DMS114 treated with DMSO at 0.1 percent for 48 hours (cell line): ENCODE measurements around the gene FAM222B.
"Not testable (repeated sequence)": the region's sequence is repeated elsewhere in the genome, so short reads cannot be mapped to it uniquely, and the experiment has no call there.

ENCODE experiments used
- DNase-seq: peaks from one replicate; lab custom pipeline; 2025; ENCODE audit not compliant: unreplicated experiment; lab: John Stamatoyannopoulos, UW

FAM222B gene, protein sequence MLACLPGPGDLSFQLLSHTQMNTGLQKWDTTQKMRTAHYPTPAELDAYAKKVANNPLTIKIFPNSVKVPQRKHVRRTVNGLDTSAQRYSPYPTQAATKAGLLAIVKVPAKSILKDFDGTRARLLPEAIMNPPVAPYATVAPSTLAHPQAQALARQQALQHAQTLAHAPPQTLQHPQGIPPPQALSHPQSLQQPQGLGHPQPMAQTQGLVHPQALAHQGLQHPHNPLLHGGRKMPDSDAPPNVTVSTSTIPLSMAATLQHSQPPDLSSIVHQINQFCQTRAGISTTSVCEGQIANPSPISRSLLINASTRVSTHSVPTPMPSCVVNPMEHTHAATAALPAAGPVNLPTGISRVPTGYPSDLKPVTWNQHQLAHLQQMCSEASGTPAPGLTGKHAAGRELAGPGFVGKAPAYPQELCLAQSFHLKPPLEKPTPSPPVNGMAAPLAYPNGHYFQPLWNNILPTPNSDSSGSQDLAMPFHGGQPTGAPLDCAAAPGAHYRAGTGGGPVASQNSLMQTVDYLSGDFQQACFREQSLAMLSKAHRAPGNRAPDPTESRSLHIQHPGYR

DNA sequence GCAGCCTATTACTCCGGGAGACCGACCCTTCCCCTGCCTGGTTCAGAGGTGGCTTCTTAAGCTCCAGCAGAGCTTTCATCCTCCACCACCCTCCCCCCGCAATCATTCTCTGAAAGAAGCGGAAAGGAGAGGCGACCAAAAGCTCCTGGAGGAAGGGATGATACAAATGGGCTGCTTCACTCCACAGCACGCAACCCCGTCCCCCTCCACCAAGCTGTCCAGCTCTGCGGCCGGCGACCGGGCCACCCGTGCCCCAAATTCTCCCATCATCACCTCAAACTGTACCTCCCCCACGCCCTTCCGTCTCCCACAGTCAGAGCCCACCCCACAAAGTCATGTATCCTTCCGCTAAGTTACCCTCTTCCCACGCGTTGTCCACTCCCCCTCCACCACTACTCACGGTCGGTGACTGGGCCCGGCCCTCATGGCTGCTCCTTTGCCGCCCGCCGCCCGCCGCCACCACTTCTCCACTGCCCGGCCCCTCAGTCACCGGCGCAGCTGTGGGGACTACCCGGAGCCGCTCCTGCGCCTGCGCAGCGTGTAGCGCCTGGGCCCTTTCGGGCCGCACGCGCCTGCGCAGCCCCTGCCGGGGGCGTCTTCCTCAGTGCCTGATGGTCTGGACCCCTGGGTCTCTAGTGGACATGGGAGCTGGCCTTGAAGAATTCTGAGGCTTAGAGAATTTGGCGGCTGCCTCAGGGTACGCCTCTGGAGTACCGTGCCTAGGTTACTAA lies at the start of gene FAM222B:
Gene FAM222B (minus strand): TSS at position 509 of the 731 bp plus-strand sequence. CDS start 76,123 bp downstream, outside the sequence.
- peak; percentile 74 for DNase-seq

- DNase-seq = no peak
These were observed 49.4 kb upstream of the FAM222B start for GRCh38 chr17:28892024-28892423.

GRCh38 chr17:28891201-28891600 lies 48.6 kb upstream of the FAM222B start:
- DNase-seq = no peak

DNA sequence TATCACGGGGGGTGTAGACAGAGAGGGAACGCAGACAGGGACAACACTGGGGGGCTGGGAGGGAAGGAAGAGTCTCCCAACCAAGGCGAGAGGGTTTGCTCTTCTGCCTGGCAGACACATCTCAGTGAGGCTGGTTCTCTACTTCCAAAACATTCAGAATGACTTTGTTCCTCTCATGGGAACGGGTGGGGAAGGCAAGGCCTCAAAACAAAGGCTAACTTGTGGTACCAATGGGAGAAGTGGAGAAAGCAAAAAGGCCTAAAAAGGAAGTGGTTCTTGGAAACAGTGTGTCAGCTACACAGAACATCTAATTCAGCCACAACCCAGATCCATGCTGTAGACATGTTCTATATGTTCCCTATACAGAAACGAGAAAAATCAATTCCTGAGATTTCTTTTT lies 47.4 kb upstream of the FAM222B start:
- DNase-seq = no peak

- no peak for DNase-seq
These were observed 46.2 kb upstream of the FAM222B start for GRCh38 chr17:28888832-28889231.

- no peak for DNase-seq
These were observed 45.4 kb upstream of the FAM222B start for GRCh38 chr17:28887871-28888471.

- DNase-seq = no peak
These were observed 43.4 kb upstream of the FAM222B start for GRCh38 chr17:28885951-28886350.

DNA sequence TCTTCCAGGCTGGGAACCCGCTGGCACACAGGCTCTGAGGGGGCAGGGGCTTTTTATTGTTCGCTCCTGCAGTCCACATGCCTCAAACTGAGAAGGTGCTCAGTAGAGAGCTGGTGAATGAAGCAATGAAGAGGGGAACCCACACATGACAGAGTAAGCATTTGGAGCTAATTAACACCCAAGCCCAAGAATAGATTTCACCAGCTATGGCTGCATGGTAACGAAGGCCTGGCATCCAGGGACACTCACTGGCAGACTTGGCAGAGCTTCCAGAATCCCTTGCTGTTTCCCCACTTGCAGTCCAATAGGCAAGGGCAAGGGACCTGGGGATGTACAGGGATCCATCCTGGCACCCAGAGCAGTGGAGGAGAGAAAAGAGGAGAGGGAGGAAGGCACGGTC lies 42.8 kb upstream of the FAM222B start:
- no peak for DNase-seq

DNA sequence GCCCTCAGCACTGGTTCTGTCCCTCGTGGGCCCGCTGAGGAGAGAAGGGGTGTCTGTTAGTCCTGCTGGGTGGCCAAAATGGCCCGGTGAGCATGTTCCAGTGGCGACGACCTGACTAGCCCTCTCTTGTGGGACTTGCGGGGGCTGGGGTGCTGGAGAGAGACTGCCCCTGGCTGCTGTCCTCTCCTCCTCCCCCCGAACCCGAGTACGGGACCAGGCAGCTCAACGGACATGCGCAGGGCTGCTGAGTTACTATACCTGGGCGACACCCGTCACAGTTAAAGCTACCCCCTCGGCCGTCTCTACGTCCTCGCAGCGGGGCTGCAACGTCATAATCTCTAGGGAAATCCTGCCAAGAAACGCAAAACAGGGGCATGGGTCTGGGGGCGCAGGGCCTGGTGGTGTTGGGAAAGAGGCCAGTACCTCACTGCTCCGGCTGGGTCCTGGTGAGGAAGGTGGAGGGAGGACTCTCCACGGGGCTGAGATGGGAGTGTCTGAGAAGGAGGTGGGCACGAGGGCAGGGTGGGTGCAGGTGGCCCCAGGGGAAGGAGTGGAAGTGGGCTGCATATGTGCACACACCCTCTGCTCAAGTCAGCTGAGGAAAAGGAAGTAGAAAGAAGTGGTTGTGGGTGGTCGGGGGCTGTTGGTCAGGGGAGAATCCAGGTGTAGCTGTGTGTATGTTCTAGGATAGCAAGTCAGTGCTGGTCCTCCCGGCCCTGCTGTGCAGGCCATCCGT lies 41.5 kb upstream of the FAM222B start:
- DNase-seq = no peak

- no peak for DNase-seq
These were observed 39.7 kb upstream of the FAM222B start for GRCh38 chr17:28882154-28882895.

DNA sequence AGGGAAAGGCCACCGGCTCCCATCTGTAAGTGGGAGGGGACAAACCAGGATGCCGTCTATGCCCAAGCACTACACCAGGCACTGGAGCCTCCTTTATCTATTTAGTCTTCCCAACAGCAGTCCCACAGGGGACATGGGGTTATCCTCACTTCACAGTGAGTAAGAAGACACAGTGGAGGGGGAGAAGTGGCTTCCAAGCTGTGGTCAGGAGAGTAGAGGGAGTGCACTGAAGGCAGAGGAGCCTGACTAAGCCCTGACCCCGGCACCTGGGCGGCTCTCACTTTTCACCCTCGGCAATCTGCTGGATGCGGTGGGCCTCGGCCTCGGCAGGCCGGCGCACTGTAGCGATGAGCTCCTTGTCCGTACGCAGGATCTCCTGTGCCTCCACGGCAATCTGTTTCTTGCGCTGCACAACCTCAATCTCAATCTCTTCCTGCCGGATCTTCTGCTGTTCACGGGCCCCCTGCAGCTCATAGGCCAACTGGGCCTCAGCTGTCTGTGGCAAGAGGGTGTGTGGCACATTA lies 39.0 kb upstream of the FAM222B start:
- DNase-seq = no peak

DNA sequence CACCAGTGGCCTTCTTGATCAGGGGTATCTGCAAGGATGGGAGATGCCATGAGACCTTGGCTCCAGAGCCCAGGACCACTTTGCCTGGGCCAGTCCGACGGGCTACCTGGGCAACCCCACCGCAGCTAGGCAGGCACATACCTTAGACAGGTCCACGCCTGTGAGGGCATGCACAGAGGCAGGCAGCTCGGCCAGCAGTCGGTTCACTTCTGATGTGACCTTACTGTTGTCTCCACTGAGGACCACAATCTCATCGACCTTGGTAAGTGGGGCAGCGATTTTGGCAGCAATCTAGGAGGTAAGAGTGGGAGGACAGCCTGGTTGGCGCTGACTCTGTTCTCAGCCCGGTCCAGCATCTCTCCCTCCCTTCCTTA lies 38.0 kb upstream of the FAM222B start:
- DNase-seq = no peak

DNA sequence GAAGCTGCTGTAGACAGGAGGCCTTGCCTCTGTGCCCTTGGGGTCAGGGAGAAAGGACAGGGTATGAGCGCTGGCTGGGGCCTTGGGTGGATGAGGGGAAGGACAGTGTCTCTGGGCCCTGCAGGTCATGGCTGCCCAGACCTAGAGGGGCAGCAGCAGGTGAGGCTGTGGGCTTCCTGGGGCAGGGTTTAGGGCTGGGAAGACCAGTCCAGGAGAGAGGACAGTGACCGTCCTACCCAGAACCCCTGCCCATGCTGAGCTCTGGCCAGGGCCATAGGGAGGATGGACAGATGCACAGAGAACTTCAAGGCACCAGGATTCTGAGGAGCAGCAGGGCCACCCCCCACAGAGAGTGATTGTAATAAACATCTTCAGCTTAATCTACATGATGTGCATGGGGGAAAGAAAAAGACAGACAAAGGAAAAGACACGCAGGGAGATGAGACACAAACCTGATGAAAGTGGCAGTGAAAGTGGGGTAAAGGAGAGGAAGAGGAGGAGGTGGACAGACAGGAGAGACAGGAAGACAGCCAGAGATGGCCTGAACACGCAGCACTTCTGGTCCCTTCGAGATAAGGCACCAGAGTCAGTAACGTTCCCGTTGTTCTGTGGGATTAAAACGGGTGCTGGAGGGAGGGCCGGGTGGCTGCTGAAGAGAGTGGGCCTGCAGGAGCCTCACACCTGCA lies 37.4 kb upstream of the FAM222B start:
- DNase-seq = no peak

GRCh38 chr17:28878981-28879380 lies 36.4 kb upstream of the FAM222B start:
- DNase-seq = peak; percentile 15

DNA sequence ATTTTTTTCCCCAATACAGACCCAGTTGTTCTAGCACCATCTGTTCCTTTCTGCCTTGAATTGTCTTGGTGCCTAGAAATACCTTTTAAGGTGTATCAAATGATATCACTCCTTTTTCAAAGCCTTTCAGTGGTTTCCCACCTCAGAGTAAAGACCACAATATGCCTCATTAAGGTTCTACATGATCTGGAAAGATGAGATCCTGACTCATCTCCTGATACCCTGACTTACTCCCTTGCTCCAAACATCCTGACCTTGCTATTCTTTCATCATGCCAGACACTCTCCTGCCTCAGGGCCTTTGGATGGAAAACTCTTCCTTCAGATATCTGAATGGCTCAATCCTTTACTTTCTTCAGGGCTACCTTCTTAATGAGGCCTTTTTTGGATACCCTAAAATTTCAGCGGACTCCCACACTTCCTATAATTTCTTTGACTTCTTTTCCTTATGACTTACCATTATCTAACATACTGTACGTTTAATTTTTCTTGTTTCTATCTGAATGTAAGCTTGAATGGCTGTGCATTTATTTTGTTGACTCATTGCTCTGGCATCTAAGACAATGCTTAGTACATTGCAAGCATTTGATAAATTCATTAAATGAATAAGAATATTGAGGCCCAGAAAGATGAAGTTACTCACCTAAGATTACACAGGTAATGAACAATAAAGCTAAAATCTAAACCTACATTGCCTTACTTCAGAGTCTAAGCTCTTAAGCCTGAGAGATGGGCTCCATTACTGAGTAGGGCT lies 35.7 kb upstream of the FAM222B start:
- no peak for DNase-seq

- not testable (repeated sequence) for DNase-seq
These were observed 34.6 kb upstream of the FAM222B start for GRCh38 chr17:28877150-28877711.

GRCh38 chr17:28875848-28876550 lies 33.4 kb upstream of the FAM222B start:
- no peak for DNase-seq

DNA sequence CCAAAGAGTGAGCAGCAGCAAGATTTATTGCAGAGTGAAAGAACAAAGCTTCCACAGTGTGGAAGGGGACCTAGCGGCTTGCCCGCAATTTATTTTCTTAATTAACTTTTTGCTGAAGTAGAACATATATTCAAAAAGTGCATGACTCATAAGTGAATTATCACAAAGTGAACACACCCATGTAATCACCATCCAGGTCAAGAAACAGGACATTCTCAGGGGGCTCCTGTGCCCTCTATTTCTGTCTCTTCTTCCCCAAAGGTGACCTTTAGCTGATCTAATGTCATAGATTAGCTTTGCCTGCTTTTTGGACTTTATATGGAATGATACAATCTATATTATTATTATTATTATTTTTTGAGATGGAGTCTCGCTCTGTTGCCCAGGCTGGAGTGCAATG lies 32.2 kb upstream of the FAM222B start:
- no peak for DNase-seq
